Measurements from ENCODE around the gene SLC22A3. TPM values are rescaled to one million over a fixed set of nuclear protein-coding genes. Genes with fewer than 3 reads are reported as not detected.
"Not testable (repeated sequence)": the region's sequence is repeated elsewhere in the genome, so short reads cannot be mapped to it uniquely, and the experiment has no call there.

The SLC22A3 gene
- total and polyA plus RNA-seq, 2 of the 4 experiments (the other 2 are of a cell fraction): not detected

GRCh38 chr6:160302431-160303082 is 45.6 kb upstream of the SLC22A3 start:
- H3K18ac ChIP-seq (ENCODE audit: low read depth, low read length); H3K79me1 ChIP-seq (ENCODE audit: low read depth in 1 of 2, low read length in 2 of 2); H3K9me1 ChIP-seq (ENCODE audit: insufficient read depth, low read length); H3K23ac ChIP-seq (ENCODE audit: low read depth, low read length); H4K91ac ChIP-seq (ENCODE audit: insufficient read depth, low read depth, low read length); H3K27ac ChIP-seq (ENCODE audit: insufficient read depth, low read length); H2BK120ac ChIP-seq (ENCODE audit: low read depth, low read length); intact Hi-C loops (cut with micrococcal nuclease); dilution Hi-C loops (cut with HindIII; ENCODE audit: low sequenced_read_pairs, unreplicated experiment); H3K9ac ChIP-seq (ENCODE audit: low read depth, low read length); DNase-seq; H2BK20ac ChIP-seq (ENCODE audit: low read depth, low read length); H3K56ac ChIP-seq (ENCODE audit: extremely low read depth, insufficient read depth, low read length); H2BK15ac ChIP-seq (ENCODE audit: low read depth, low read length); H4K20me1 ChIP-seq (ENCODE audit: insufficient read depth, low read length); BruUV-seq (replicated peaks); H3K4ac ChIP-seq (ENCODE audit: low read depth, low read length); CTCF ChIA-PET; H3K36me3 ChIP-seq (ENCODE audit: control insufficient read depth, insufficient read depth, low read length); H3K14ac ChIP-seq (replicated peaks; ENCODE audit: low read depth, low read length); H2AK9ac ChIP-seq (replicated peaks; ENCODE audit: low read depth, low read length, poor library complexity); H3K4me1 ChIP-seq (ENCODE audit: control insufficient read depth, insufficient read depth, low read length); H3K27me3 ChIP-seq (ENCODE audit: control insufficient read depth, insufficient read depth, low read length); H2AFZ ChIP-seq (replicated peaks; ENCODE audit: low read length, poor library complexity); H2BK5ac ChIP-seq (ENCODE audit: low read depth, low read length, poor library complexity, severe bottlenecking); in situ Hi-C loops (cut with MboI; ENCODE audit: low sequenced_read_pairs); H3K4me3 ChIP-seq (ENCODE audit: insufficient read depth, low read depth, low read length); H4K8ac ChIP-seq (ENCODE audit: low read depth in 2 of 2, low read length in 2 of 2); H2AK5ac ChIP-seq (ENCODE audit: low read depth, low read length); POLR2A ChIA-PET (ENCODE audit: unreplicated experiment); ATAC-seq (ENCODE audit: low read depth); H4K5ac ChIP-seq (ENCODE audit: low read depth, low read length); H3K4me2 ChIP-seq (ENCODE audit: low read depth, low read length): not testable (repeated sequence)
- WGBS, 2 experiments (ENCODE audit: extremely low coverage in 2 of 2, insufficient read length in 1 of 2): no CpG with 5 or more reads among the region's 2 CpGs
- peaks cover 15% of the 10 kb centered on the region for H3K9me3 ChIP-seq (ENCODE audit: control insufficient read depth, insufficient read depth, low read length)
